Sigmoid colon (tissue), 7 donors: ENCODE data around the gene ABLIM3. TPM values are rescaled to one million over a fixed set of nuclear protein-coding genes. Genes with fewer than 3 reads are reported as not detected.

Experiments
- DNase-seq: peaks from one replicate; pipeline ENCODE4 v3.0.0-alpha.2; 2019
- H3K27ac ChIP-seq, 4 donors: fragments of 200-600 bp; sonication (generic); one replicate each; pipeline ENCODE4 v1.5.1; 2016 to 2019; ENCODE audit warnings: mild to moderate bottlenecking in 1 of 4
- H3K27me3 ChIP-seq, 3 donors: fragments of 200-600 bp; sonication (generic); one replicate each; pipeline ENCODE4 v1.5.1; 2019; ENCODE audit warnings: mild to moderate bottlenecking in 1 of 3
- H3K36me3 ChIP-seq, 4 donors: fragments of 200-600 bp; sonication (generic); one replicate each; pipeline ENCODE4 v1.5.1; 2016 to 2019
- H3K4me1 ChIP-seq, 4 donors: fragments of 200-600 bp; sonication (generic); one replicate each; pipeline ENCODE4 v1.5.1; 2017 to 2019
- H3K4me3 ChIP-seq, 4 donors: fragments of 200-600 bp; sonication (generic); one replicate each; pipeline ENCODE4 v1.5.1; 2017 to 2019; ENCODE audit warnings: mild to moderate bottlenecking in 2 of 4, moderate library complexity in 1 of 4
- H3K9me3 ChIP-seq, 4 donors: fragments of 200-600 bp in 3 of 4; sonication (generic) in 3 of 4; one replicate each; pipeline versions ENCODE4 v1.5.1 to v1.6.1; 2013 to 2019
- CTCF ChIP-seq, 4 experiments: fragments of 450-650 bp in 3 of 4; fragments of 200-600 bp in 1 of 4; IDR thresholded peaks; one replicate each; pipeline ENCODE4 v1.5.1; 2016 to 2019; ENCODE audit warnings: antibody characterized with exemption in 4 of 4, mild to moderate bottlenecking in 3 of 4, moderate library complexity in 2 of 4
- EP300 ChIP-seq, 4 donors: sonication (generic); formaldehyde crosslinking; IDR thresholded peaks; one replicate each; pipeline ENCODE4 v1.6.1; 2017; ENCODE audit warnings: antibody characterized with exemption in 4 of 4
- POLR2A ChIP-seq, 2 donors: fragments of 450-650 bp; IDR thresholded peaks; one replicate each; pipeline ENCODE4 v1.6.1; 2016; ENCODE audit warnings: antibody characterized with exemption in 2 of 2, mild to moderate bottlenecking in 2 of 2, moderate library complexity in 2 of 2
- POLR2AphosphoS5 ChIP-seq, 4 donors: sonication (generic); formaldehyde crosslinking; IDR thresholded peaks; one replicate each; pipeline ENCODE4 v1.6.1; 2017; ENCODE audit warnings: antibody characterized with exemption in 4 of 4
- WGBS, 2 donors: extraction: QIAGEN DNeasy Blood & Tissue Kit; methylation state at CpG; one replicate each; pipeline ENCODE4 v1.1.7; 2013; 5-methylcytosine and 5-hydroxymethylcytosine counted together
- intact Hi-C: fragments of 100-400 bp; cut with DNase I; formaldehyde crosslinking; loops from one replicate; pipeline ENCODE4 v1.15.1; 2023
- polyA plus RNA-seq, 3 donors: library from polyadenylated mRNA; stranded (reverse); fragments of 200-250 nt; gene quantifications; one replicate each; pipeline ENCODE4 v1.2.3, GENCODE V29; 2013
- total RNA-seq, 4 donors: library from RNA; depleted of rRNA; stranded (reverse); fragments of >200 nt; gene quantifications; one replicate each; pipeline ENCODE4 v1.1.0, GENCODE V29; 2016
- donor health status: healthy with polysubstance abuse.
- donor health status: Bipolar disorder and iron deficiency.
- donor health status: healthy.

The ABLIM3 gene
- total and polyA plus RNA-seq, 7 donors, result 5.8 to 19.9 (median 11.4) TPM

GRCh38 chr5:149273237-149273636 lies 131.9 kb downstream of the ABLIM3 start:
- Histone ChIP-seq H3K9me3 (peaks cover 0 to 2% (median 0%) of the 10 kb centered on the region in 4 donors), H3K27me3 (no peaks in the 10 kb centered on the region), H3K4me1 (peaks cover 0 to 19% (median 12%) of the 10 kb centered on the region in 4 donors), H3K36me3 (no peaks in the 10 kb centered on the region), H3K4me3 (peak overlapping the region in 1 of 4 donors; percentile 68), H3K27ac (peak overlapping the region in 1 of 4 donors; percentile 78)
- 70 to 80% methylated on average over 5 of the region's 5 CpGs for WGBS, 2 donors
- intact Hi-C loops, result no loop called here
- TF ChIP-seq EP300 (IDR thresholded peaks at IDR 0.05) (no peak), CTCF (IDR thresholded peaks at IDR 0.05) (no peak), POLR2AphosphoS5 (IDR thresholded peaks at IDR 0.05) (no peak), POLR2A (IDR thresholded peaks at IDR 0.05) (no peak)
- no peak for DNase-seq

- H3K27me3 ChIP-seq, result no peaks in the 10 kb centered on the region
- H3K27ac ChIP-seq, result no peak overlapping the region
- DNase-seq, result peak; percentile 24
- no peaks in the 10 kb centered on the region for H3K9me3 ChIP-seq
- peaks cover 0 to 19% (median 12%) of the 10 kb centered on the region in 4 donors for H3K4me1 ChIP-seq
- no peaks in the 10 kb centered on the region for H3K36me3 ChIP-seq
- no peak overlapping the region for H3K4me3 ChIP-seq
- TF ChIP-seq POLR2A (IDR thresholded peaks at IDR 0.05) (no peak), EP300 (IDR thresholded peaks at IDR 0.05) (no peak), POLR2AphosphoS5 (IDR thresholded peaks at IDR 0.05) (no peak), CTCF (IDR thresholded peaks at IDR 0.05) (no peak)
- WGBS, 2 donors, result 39 to 70% methylated on average over 3 of the region's 3 CpGs
- intact Hi-C loops, result no loop called here
These were observed 132.7 kb downstream of the ABLIM3 start for GRCh38 chr5:149273950-149274349.

GRCh38 chr5:149274939-149275338 lies 133.6 kb downstream of the ABLIM3 start:
- intact Hi-C loops, result no loop called here
- DNase-seq, result peak; percentile 36
- Histone ChIP-seq H3K36me3 (no peaks in the 10 kb centered on the region), H3K4me1 (peaks cover 0 to 19% (median 12%) of the 10 kb centered on the region in 4 donors), H3K27me3 (no peaks in the 10 kb centered on the region), H3K4me3 (no peak overlapping the region), H3K9me3 (no peaks in the 10 kb centered on the region), H3K27ac (no peak overlapping the region)
- TF ChIP-seq POLR2A (IDR thresholded peaks at IDR 0.05) (no peak), POLR2AphosphoS5 (IDR thresholded peaks at IDR 0.05) (no peak), CTCF (IDR thresholded peaks at IDR 0.05) (no peak), EP300 (IDR thresholded peaks at IDR 0.05) (no peak)
- WGBS, 2 donors, result 88 to 92% methylated on average over 1 of the region's 1 CpG

- no peak for DNase-seq
- peaks cover 0 to 7% (median 1%) of the 10 kb centered on the region in 4 donors for H3K4me1 ChIP-seq
- TF ChIP-seq POLR2A (IDR thresholded peaks at IDR 0.05), result no peak
- no peak for TF ChIP-seq EP300 (IDR thresholded peaks at IDR 0.05)
- TF ChIP-seq POLR2AphosphoS5 (IDR thresholded peaks at IDR 0.05), result no peak
- no peak for TF ChIP-seq CTCF (IDR thresholded peaks at IDR 0.05)
- intact Hi-C loops, result no loop called here
- no peaks in the 10 kb centered on the region for H3K9me3 ChIP-seq
- H3K36me3 ChIP-seq, result no peaks in the 10 kb centered on the region
- H3K4me3 ChIP-seq, result no peak overlapping the region
- no peaks in the 10 kb centered on the region for H3K27me3 ChIP-seq
- peak overlapping the region in 1 of 4 donors; percentile 20 for H3K27ac ChIP-seq
- 70 to 84% methylated on average over 4 of the region's 4 CpGs for WGBS, 2 donors
These were observed 136.5 kb downstream of the ABLIM3 start for GRCh38 chr5:149277801-149278200.
